MM.1S (cell line): Measurements from ENCODE around the gene BTN3A1.

Experiments
- EZH2 ChIP-seq: fragments of 300-600 bp; sonication (generic); optimal IDR thresholded peaks from 2 replicates; pipeline ENCODE3; 2017; ENCODE audit warnings: low read depth, mild to moderate bottlenecking, antibody characterized with exemption, low read length, mixed read lengths
- TF ChIP-seq, protein P1 (sequence below): fragments of 300-600 bp; sonication (generic); IDR thresholded peaks from 2 replicates; pipeline ENCODE4 v1.5.1; 2016; ENCODE audit warnings: antibody characterized with exemption, low read length, mixed read lengths

DNA sequence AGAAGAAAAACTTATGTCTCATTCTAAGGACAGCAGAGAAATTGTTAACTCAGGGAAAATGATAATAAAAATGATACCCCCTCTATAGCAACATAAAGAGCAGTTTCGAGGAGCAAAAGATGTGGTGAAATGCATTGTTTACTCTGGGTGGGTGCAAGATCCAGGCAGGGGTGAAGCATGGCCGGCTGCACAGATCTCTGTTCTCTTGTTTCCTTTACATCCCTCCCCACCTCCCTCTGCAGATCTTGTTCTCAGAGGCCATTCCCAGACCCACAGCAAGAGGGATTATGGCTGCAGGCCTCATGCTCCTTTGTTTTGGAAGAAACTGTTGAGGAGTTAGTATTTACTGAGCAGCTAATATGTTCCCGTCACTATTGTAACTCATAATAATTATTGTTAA, 1.8 kb downstream of the BTN3A1 start:
- TF ChIP-seq, protein P1, sequence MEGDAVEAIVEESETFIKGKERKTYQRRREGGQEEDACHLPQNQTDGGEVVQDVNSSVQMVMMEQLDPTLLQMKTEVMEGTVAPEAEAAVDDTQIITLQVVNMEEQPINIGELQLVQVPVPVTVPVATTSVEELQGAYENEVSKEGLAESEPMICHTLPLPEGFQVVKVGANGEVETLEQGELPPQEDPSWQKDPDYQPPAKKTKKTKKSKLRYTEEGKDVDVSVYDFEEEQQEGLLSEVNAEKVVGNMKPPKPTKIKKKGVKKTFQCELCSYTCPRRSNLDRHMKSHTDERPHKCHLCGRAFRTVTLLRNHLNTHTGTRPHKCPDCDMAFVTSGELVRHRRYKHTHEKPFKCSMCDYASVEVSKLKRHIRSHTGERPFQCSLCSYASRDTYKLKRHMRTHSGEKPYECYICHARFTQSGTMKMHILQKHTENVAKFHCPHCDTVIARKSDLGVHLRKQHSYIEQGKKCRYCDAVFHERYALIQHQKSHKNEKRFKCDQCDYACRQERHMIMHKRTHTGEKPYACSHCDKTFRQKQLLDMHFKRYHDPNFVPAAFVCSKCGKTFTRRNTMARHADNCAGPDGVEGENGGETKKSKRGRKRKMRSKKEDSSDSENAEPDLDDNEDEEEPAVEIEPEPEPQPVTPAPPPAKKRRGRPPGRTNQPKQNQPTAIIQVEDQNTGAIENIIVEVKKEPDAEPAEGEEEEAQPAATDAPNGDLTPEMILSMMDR = no peak
- TF ChIP-seq EZH2 = no peak
